CD4-positive, alpha-beta T cell treated with Interleukin-10 for 1 hour (primary cell): ENCODE results near the gene P2RY8.
A peak's percentile ranks its signal among the peaks of the same experiment; 100 is the strongest.
"Not testable (repeated sequence)": the region's sequence is repeated elsewhere in the genome, so short reads cannot be mapped to it uniquely, and the experiment has no call there.

Source experiments
- DNase-seq: peaks from one replicate; pipeline ENCODE4 v3.0.0-alpha.2; 2020

Gene P2RY8

DNA sequence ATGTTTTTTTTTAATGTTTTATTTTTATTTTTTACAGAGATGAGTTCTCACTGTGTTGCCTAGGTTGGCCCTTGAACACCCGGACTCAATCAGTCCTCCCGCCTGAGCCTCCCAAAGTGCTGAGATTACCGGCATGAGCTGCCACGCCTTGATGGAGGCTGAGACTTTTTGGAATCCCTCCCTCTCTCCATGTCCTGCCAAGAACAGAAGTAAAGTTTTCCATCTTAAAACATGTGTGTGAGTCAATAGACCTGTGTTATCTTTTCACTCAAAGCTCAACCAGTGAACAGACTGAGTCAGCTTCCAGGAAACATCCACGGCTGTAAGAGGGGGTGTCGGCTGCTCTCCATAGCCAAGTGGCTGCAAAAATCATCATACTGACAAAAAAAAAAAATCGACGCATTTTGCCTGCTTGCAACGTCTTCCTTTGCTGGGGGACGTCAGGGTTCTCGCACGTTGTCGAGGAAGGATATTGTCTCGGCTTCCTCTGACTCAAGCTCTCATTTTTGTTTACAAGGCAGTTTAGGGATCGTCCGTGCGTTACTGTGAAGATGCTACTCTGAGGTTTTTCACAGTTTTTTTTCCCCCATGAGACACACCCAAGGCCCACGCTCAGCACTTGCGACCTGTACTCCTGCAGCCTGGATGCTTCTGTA, 74.3 kb downstream of the P2RY8 start:
- peak; percentile 88 for DNase-seq

DNA sequence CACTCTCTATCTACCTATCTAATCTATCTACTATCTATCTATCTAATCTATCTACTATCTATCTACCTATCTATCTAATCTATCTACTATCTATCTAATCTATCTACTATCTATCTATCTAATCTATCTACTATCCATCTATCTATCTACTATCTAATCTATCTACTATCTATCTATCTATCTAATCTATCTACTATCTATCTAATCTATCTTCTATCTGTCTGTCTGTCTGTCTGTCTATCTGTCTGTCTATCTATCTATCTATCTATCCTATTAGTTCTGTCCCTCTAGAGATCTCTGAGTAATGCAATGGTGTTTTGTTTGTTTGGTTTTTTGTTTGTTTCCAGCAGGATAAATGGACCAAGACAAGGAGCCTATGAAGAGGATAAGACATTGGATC, 74.9 kb downstream of the P2RY8 start:
- DNase-seq, result no peak

DNA sequence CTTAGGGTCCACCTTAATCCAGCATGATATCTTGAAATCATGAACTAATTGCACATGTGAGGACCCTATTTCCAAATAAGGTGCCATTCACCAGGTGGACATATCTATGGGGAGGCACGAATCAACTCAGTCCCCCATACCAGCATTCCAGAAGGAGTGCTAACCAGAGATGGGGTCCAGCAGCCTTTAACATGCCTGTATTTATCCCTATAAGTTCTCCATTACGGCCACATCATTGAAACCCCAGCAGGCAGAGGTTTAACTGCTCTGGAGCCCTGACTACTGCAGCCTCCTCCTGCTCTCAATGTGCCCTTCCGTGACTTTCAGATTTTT, 81.1 kb downstream of the P2RY8 start:
- no peak for DNase-seq

DNA sequence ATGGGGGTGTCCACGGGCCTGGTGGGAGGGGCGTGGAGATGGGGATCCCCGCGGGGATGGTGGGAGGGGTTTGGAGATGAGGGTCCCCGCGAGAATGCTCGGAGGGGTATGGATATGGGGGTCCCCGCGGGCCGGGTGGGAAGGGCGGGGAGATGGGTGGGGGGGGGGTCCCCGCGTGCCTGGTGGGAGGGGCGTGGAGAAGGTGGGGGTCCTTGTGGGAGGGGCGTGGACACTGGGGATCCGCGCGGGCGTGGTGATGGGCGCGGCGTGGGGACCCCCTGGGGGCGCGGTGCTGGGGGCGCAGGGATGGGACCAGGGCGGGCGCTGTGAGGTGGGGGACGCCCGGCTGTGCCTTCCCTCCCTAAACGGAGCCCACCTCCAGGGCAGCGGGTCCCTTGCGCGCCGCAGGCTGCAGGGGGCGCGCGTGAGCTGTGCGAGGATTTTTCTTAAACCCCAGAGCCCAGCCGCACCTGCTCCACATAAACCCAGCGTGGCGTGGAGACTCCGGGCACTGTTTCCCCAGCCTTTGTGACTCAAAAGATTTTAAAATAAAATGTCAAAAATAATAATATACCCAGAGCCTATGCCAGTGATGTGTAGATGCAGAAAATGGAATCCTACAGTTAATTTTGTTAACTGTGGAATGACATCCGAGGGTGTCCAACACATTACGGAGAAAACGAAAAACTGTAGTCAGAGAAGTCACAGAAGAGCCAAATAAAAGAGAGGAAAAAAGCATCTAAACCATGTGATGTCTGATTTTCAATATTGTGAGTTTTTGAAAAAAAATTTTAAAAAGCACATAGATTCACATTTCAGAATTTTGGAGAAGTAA, 82.8 kb downstream of the P2RY8 start:
- DNase-seq, result peak; percentile 90

DNA sequence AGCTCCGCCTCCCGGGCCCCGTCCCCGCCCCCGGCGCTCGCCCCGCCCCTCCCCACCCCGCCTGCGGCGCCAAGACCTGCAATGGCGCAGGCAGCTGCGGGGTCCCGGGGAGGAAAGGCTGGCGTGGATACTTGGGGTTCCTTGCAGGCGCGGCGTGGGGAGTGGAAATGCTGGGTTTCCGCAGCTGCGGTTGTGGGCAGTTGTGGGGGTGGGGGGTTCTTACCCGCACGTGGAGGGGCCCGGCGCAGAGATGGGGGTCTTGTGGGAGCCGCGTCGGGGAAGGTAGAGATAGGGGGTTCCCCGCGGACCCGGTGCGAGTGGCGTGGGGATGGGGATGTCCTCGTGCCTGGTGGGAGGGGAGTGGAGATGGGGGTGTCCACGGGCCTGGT, 83.6 kb downstream of the P2RY8 start:
- peak; percentile 83 for DNase-seq

- peak; percentile 99 for DNase-seq
These were observed 84.2 kb downstream of the P2RY8 start, which contains the start of gene ASMTL for GRCh38 chrX:1452516-1453394. TSS of gene ASMTL (minus strand) at chrX:1452909. CDS start at chrX:1452840, 69 bp downstream.

DNA sequence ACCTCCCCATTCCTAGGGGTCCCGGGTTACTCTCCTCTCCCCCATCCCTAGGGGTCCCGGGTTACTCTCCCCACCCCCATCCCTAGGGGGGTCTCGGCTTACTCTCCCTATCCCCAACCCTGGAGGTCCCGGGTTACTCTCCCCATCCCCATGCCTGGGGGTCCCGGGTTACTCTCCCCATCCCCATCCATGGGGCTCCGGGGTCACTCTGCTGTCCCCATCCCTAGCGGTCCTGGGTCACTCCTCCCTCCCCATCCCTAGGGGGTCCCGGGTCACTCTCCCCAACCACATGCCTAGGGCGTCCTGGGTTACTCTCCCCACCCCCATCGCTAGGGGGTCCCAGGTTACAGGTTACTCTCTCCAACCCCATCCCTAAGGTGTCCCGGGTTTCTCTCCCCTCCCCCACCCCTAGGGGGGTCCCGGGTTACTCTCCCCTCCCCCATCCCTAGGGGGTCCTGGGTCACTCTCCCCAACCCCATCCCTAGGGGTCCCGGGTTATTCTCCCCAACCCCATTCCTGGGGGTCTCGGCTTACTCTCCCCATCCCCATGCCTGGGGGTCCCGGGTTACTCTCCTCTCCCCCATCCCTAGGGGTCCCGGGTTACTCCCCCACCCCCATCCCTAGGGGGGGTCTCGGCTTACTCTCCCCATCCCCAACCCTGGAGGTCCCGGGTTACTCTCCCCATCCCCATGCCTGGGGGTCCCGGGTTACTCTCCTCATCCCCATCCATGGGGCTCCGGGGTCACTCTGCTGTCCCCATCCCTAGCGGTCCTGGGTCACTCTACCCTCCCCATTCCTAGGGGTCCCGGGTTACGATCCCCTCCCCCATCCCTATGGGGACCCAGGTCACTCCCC, 85.1 kb downstream of the P2RY8 start:
- DNase-seq, result no peak

DNA sequence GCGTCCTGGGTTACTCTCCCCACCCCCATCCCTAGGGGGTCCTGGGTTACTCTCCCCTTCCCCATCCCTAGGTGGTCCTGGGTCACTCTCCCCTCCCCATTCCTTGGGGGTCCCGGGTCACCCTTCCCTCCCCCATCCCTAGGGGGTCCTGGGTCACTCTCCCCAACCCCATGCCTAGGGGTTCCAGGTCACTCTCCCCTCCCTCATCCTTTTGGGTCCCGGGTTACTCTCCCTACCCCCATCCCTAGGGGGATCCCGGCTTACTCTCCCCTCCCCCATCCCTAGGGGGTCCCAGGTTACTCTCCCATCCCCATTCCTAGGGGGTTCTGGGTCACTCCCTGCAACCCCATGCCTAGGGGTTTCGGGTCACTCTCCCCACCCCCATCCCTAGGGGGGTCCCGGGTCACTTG, 85.7 kb downstream of the P2RY8 start:
- no peak for DNase-seq

DNA sequence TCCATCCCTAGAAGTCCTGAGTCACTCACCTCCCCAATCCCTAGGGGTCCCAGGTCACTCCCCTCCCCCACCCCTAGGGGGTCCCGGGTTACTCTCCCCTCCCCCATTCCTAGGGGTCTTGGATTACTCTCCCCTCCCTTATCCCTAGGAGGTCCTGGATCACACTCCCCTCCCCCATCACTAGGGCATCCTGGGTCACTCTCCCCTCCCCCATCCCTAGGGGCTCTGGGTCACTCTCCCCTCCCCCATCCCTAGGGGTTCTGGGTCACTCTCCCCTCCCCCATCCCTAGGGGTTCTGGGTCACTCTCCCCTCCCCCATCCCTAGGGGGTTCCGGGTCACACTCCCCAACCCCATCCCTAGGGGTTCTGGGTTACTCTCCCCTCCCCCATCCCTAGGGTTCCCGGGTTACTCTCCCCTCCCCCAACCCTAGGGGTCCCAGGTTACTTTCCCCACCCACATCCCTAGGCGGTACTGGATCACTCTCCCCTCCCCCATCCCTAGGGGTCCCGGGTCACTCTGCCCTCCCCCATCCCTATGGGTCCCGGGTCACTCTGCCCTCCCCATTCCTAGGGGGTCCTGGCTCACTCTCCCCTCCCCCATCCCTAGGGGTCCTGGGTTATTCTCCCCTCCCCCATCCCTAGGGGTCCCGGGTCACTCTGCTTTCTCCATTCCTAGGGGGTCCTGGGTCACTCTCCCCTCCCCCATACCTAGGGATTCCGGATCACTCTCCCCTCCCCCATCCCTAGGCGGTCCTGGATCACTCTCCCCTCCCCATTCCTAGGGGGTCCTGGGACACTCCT, 86.4 kb downstream of the P2RY8 start:
- no peak for DNase-seq

- DNase-seq, result no peak
These were observed 87.2 kb downstream of the P2RY8 start for GRCh38 chrX:1449823-1450149.

- DNase-seq, result no peak
These were observed 87.8 kb downstream of the P2RY8 start for GRCh38 chrX:1449036-1449822.

DNA sequence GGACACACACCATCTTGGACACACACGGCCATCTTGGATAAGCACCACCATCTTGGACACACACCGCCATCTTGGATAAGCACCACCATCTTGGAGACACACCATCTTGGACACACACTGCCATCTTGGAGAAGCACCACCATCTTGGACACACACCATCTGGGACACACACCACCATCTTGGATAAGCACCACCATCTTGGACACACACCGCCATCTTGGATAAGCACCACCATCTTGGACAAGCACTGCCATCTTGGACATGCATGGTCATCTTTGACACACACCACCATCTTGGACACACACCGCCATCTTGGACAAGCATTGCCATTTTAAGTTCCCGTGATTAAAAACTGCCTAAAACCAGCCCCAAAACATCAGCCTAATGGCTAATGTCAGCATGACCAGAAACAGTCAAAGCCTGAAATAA, 88.4 kb downstream of the P2RY8 start:
- DNase-seq, result not testable (repeated sequence)

DNA sequence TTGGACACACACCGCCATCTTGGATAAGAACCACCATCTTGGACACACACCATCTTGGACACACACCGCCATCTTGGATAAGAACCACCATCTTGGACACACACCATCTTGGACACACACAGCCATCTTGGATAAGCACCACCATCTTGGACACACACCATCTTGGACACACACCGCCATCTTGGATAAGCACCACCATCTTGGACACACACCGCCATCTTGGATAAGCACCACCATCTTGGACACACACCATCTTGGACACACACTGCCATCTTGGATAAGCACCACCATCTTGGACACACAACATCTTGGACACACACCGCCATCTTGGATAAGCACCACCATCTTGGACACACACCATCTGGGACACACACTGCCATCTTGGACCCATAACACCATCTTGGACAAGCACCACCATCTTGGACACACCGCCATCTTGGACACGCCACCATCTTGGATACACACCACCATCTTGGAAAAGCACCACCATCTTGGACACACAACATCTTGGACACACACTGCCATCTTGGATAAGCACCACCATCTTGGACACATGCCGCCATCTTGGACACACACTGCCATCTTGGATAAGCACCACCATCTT, 88.9 kb downstream of the P2RY8 start:
- DNase-seq, result not testable (repeated sequence)

- not testable (repeated sequence) for DNase-seq
These were observed 89.7 kb downstream of the P2RY8 start for GRCh38 chrX:1446984-1447968.

DNA sequence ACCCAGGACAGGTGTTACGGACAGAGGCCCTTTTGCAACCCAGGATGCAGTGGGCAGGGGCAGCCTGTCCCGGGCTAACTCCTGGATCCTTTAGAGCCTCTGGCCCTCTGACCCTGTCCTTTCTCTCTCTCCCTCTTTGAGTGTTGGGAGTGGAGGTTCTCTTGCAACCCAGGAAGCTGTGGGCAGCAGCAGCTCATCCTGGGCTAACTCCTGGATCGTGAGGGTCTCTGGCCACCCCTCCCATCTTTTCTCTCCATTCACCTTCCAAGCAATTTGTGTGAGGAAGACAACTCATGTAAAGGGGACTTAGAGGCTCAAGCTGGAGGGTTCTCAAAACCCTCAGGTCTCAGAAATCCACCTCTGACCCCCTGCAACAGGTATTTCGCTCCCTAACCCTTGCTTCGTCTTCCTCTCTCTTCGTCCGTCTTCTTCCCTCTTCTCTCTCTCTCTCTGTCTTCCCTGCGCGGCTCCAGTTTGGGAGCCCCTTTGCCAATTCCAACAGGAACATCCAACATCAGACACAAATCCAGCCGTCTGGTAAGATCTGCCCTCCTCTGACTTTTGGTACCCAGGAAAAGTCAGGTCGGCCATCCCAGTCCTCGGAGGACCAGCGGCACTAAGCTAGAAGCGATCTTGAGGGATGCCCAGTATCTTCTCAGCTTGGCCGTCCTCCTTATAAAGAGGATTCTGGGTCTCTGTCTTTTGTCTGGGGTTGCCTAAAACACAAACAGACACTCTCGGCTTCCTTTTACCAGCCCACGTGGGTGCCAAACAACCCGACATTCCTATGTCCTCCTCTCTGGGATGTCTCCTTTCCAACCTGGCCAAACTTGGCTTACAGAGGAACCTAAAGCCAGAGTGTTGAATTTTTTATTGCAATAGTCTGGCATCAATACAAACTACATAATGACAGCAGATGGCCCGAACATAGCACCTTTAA, 92.2 kb downstream of the P2RY8 start:
- no peak for DNase-seq

- DNase-seq, result no peak
These were observed 93.4 kb downstream of the P2RY8 start for GRCh38 chrX:1443496-1444075.

DNA sequence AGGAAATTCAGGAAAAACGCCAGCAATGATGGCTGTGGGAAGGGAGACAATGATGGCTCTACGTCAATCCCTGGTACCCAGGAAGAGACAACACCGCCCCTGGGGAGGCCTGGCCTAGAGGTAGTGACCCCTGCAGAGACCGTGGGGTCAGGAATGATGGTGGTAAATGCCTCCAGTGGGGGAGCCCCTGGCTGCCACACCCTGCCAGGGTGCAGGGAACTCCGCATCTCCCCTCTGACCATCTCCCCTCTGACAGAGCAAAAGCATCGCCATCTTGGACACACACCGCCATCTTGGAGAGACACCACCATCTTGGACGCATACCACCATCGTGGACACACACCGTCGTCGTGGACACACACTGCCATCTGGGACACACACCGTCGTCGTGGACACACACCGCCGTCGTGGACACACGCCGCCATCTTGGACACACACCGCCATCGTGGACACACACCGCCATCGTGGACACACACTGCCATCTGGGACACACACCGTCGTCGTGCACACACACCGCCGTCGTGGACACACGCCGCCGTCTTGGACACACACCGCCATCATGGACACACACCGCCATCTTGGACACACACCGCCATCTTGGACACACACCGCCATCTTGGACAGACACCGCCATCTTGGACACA, 94.1 kb downstream of the P2RY8 start:
- no peak for DNase-seq
